Inferior parietal cortex (tissue), 1 donor: Measurements from ENCODE around the gene ABHD4.
"Not testable (repeated sequence)": the region's sequence is repeated elsewhere in the genome, so short reads cannot be mapped to it uniquely, and the experiment has no call there.

Experiments used
- DNase-seq: peaks from one replicate; pipeline ENCODE4 v3.0.0-alpha.2; 2016; ENCODE audit errors: extremely low spot score

ABHD4 gene

DNA sequence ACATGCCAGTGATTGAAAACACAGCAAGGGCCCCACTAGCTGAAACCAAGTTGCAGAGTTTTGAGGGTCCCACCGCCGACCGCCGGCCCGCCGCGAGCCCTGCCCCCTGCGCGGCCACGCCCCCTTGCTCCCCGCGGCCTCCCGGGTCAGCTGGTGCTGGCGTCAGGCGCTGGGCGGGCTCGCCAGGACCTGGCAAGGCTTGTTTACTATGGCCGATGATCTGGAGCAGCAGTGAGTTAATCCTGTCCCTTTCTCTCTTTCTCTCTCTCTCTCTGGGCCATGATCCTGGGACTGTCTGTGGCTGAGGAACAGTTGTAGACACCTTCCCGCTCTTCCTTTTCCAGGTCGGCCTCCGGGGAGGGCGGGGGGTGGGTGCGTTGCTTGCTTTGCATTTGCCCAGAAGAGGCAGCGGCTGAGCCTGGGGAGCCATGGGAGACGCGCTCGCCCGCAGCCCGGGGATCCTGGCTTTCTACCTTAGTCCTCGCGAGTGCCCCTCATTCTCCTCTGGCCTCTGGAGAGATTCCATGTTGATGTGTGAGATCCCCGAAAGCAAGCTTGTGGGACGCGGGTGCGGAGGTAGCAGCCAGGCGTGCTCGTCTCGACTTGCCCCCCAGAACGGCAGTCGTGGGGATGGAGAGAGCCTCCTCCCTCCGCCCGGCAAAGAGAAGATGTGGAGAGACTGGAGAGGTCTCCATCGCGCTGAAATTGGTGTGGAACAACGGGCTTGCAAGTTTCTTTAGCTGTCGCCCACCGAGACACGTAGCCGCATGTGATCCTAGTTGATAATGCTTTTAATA lies at the start of gene ABHD4:
ABHD4 (plus strand) TSS at position 202 of the 797 bp plus-strand sequence; CDS start at position 209, 7 bp downstream.
- DNase-seq = peak; percentile 71

- DNase-seq = no peak
Measured at GRCh38 chr14:22549324-22549962, 48.7 kb upstream of the ABHD4 start.

DNA sequence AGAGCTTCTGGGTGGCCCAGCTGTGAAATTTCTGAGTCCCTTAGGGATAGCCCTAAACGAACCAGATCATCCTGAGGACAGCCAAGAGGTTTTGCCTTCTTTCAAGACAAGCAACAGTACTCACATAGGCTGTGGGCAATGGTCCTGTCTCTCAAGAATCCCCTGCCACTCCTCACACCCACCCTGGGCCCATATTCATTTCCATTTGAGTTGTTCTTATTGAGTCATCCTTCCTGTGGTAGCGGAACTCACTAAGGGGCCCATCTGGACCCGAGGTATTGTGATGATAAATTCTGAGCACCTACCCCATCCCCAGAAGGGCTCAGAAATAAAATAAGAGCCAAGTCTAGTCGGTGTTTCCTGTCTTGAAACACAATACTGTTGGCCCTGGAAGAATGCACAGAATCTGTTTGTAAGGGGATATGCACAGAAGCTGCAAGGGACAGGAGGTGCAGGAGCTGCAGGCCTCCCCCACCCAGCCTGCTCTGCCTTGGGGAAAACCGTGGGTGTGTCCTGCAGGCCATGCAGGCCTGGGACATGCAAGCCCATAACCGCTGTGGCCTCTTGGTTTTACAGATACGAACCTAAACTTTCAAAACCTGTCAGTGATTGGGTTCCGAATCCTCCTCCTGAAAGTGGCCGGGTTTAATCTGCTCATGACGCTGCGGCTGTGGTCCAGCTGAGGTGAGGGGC lies 48.0 kb upstream of the ABHD4 start:
- no peak for DNase-seq

GRCh38 chr14:22551605-22551997 lies 46.5 kb upstream of the ABHD4 start:
- no peak for DNase-seq

DNA sequence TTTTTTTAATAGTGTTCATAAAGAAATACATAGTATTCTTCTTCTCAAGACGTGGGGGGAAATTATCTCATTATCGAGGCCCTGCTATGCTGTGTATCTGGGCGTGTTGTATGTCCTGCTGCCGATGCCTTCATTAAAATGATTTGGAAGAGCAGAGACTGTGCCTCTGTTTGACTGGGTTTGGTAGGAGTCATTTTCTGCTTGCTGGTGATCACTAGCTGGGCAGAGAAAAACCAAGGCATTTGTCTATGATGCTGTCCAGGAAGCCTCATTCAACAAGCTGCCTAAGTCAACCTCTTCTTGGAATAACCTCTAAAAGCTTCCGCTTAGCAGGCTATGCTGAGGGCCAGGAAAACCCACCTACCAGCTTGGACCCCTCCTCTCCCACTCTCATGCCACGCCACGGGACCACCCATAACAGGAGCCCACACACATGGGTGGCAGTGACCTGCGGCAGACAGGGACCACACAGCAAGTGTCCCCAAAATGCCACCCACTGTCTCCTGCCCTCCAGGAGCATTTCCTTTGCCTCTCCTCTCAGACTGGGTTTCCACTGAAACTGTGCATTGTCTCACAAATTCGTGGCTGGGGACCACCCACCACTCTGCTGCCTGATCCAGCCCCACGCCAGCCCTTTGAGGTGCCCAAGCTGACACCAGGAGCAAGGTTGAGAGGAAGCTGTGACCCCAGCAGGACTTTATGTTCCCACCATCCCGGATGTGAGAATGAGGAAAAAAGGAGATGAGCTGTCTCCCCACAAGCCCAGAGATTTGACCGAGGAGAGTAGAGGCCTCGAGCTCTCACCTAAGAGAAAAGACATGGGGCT lies 45.9 kb upstream of the ABHD4 start:
- no peak for DNase-seq

DNA sequence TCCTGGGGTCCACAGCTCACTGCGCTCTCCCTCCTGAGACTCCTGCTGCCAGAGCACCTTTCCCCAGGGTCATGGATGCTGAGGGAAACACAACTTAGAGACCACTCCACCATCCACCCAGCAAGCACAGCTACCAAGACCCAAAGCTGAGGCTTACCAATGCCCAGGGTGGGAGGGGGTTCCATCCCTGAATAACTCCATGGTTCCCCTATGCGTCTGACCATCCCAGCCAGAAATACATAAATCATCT lies 45.3 kb upstream of the ABHD4 start:
- DNase-seq = no peak

DNA sequence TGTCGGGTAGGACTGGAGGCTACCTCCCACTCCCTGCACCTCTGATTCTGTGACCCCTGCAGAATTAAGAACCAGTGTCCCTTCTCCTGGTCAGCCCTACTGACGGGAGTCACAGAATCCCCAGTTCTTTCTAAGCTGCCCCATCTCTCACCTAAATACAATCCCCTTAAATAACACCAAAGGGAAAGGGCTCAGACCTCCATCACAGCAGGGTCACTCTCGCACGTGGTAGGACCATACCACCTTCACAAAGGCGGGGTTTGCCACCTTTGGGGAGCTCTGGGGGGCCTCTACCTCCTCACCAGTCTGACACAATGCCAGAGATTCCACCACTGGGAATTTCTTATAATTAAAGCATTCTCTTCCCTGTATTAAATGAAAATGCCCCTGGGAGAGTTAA lies 44.7 kb upstream of the ABHD4 start:
- DNase-seq = no peak

DNA sequence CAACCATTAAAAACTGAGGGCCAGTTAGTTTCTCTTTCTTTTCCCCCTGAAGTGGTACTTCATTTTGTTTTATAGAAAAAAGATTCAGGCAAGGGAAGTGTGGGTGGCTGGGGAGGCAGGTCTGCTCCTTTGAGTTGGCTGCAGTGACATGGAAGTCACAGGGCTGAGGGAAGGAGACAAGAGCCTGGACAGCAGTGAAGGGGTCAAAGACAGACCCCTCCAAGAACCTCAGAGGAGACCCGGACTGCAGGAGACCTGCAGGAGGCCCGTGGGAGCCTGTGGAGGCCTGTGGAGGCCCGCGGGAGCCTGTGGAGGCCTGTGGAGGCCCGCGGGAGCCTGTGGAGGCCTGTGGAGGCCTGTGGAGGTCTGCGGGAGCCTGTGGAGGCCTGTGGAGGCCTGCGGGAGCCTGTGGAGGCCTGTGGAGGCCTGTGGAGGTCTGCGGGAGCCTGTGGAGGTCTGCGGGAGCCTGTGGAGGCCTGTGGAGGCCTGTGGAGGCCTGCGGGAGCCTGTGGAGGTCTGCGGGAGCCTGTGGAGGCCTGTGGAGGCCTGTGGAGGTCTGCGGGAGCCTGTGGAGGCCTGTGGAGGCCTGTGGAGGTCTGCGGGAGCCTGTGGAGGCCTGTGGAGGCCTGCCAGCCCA lies 44.1 kb upstream of the ABHD4 start:
- not testable (repeated sequence) for DNase-seq

DNA sequence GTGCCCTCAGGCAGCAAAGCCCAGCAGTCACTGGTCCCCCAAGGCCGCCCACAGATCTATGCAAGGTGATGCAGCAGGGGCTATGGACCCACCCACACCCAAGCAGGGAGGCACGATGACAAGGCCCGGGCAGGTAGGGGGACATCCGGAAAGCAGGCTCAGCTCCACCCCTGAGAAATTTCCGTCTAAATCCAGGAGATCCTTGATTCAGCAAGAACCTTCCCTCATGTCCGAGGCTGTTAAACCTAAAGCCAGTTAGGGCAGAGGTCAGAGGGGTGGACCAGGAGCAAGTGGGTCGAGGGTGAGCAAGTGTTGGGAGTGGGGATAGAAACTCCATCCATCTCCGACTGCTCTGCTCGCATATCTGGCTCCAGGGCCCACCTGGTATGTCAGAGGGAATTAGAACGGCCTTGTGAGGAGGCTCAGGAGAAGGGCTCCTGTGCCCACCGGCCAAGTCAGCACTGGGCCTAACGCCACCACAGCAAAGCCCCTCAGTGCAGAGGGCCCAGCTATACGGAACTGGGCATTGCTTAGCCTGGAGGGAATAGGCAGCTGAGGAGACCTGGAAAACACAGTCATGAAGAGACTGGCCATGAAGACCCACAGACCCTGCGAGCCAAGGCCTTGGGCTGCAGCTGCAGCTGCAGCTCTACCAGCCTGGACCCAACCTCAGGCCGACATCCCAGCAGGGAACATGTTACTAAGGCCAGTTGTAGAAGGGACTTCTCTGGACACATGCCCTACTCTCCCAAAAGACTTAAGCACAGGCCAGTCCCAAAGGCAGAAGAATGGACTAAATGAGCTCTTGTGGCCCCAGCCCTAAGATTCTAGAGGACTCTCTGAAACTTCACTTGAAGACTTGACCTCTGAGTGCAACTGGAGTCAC lies 43.4 kb upstream of the ABHD4 start:
- DNase-seq = no peak

GRCh38 chr14:22555384-22556011 lies 42.6 kb upstream of the ABHD4 start:
- DNase-seq = no peak

DNA sequence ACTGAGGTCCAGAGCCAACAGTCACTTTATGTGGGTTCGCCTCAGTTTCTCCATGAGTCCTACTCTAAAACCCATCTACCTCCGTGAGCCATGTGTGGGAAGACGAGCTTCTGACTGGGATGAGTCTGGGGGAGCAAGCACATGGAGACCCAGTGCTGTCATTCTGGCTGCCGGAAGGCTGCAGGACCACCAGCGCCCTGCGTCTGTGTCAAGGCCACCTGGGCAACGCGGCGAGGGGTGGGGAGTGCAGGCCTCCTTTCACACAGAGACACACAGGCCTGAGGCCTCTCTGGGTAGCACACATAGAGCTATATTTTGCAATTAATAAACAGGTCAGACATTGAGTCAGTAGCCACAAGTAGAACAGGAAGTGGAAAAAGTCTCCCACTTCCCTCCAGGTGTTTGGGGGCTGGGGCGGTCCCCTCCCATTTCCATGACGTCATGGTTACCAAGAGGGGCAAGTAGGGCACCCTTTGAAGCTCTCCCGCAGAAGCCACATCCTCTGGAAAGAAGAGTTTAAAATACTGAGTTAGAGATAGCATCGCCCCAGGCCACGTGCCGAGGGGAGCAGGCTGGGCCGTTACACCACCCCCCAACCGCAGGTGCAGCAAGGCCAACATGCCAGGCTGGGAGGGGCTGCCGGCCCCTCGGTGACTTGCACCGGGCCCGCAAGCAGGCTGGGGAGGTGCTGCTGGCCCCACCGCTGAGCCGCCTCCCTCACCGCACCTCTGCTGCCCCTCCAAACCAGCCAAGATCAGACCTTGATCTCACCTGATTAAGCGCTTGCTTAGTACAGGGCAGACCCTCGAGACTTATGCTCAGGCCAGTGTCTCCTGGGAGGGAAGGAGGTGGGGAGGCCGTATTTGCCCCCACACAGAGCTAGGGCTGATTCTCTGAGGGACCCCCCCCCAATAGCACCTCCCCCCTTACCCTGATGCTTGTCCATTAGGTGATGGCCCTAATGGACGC lies 41.8 kb upstream of the ABHD4 start:
- no peak for DNase-seq

DNA sequence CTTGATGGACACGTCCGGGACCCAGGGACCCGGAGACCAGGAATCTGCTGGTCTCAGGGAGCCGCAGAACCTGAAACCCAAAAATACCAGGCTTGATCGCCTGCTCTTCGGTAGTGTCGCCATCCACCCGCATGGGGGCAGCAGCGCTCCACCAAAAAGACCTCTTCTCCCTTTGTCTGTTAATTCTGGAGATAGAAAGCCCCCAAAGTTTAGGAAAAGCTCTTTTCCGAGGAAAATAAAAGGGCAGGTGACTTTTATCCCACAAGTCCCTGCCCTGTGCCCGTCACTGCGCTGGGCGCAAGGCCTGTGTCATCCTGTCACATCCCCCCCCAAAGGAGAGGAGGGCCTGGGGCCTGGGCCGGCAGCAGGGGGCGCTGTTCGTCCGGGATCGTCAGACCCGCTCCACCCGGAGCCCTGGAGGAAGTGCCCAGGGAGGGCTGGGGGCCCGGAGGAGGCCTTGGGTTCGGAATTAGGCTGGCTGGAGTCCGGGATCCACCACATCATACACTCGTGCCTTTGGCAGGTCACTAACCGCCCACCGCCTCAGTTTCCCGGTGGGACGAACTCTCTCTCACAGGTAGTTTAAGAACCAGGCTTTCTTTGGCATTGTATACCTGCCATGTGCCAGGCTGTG lies 41.0 kb upstream of the ABHD4 start:
- peak; percentile 71 for DNase-seq

DNA sequence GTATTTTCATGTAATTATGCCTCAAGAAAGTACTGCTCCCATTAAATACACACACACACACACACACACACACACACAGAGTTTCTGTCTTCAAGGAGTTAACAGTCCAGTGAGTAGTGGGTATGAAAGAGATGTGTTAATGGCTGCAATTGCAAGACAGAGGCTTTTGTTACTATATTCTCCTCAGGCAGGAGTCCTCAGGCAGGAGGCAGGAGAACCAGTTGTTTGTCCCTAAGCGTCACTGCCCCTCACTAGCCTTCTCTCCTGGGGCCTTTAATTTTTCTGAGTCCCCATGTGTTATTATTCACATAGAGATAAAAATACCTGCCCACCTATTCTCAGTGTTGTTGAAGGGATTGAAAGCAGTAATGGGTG lies 40.3 kb upstream of the ABHD4 start:
- DNase-seq = no peak

DNA sequence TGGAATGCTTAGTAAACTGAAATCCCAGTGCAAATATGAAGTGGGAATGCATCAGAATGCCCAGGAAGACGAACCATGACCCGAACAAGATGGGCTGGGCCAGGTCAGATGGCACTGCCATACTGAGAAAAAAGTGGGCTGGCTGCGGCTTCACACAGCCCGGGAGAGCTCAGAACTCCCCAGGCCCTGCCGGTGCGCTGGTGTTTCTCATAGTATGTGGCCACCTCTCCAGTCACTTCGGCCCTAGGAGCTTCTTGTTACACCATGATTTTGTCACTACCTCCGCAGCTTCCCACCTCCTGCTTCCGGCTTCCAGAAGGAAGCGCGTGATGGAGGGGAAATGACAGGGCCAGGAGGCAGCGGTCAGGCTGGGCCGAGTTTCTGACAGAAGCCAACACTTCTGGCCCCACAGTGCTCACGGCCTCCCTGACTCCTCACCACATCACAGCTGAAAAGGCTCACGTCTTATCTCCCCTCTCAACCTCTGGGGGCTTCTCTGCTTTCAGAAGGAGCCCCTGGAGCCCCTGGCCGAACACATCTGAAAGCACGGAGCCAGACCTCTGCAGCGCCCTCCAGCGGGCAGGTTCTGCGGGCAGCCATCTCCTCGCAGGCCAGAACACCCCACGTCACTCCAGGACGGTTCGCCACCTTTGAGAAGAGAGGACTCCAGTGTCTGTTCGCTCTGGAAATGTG lies 39.7 kb upstream of the ABHD4 start:
- no peak for DNase-seq

DNA sequence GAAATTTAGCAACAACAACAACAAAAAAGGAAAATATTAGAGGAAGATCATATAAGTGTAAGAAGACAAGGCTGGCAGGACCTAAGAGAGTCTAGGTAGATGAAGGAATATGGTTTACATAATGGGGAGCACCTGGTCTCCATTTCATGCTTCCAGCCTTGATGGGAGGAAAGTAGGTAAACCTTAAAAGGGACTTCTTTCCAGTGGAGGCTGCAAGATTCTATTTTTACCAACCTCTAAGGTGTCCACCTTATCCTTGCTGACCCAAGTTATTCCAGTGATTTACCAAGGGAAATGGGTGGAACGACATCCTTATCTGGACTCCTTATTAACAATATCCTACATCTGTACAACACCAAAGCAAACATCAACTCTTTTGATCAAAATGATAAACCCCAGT lies 39.1 kb upstream of the ABHD4 start:
- DNase-seq = no peak

- no peak for DNase-seq
Measured at GRCh38 chr14:22560662-22561365, 37.3 kb upstream of the ABHD4 start.

DNA sequence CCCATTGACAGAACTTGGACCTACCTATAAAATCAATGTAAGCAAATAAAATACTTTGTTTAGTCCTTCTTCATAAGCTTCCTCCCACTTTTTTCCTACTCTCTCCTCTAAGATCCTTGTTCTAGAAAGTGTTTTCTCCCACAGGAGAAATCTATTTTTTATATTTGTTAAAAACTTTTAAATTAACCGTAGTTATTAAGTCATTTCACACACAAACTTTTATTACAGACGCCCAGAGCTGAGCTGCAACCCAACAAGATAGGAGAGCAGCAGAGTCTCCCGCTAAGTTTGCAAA lies 36.8 kb upstream of the ABHD4 start:
- DNase-seq = no peak
